Stomach (tissue), 9 donors: ENCODE data around the gene CAPN9. TPM values are rescaled to one million over a fixed set of nuclear protein-coding genes. Genes with fewer than 3 reads are reported as not detected.

Source experiments
- DNase-seq, 2 donors: peaks; one replicate each; pipeline versions ENCODE4 v3.0.0 to v3.0.0-alpha.2; 2013 to 2019
- H3K27ac ChIP-seq, 5 donors: fragments of 200-600 bp in 4 of 5; sonication (generic) in 4 of 5; one replicate each; pipeline ENCODE4 v1.5.1; 2013 to 2019; ENCODE audit warnings: mild to moderate bottlenecking in 1 of 5, moderate library complexity in 1 of 5
- H3K27me3 ChIP-seq, 3 donors: fragments of 200-600 bp; sonication (generic); one replicate each; pipeline ENCODE4 v1.5.1; 2017 to 2019; ENCODE audit warnings: mixed run types in 1 of 3
- H3K36me3 ChIP-seq, 4 donors: fragments of 200-600 bp; sonication (generic); 1 replicate in 3 of 4; 2 replicates in 1 of 4; pipeline ENCODE4 v1.5.1; 2016 to 2019
- H3K4me1 ChIP-seq, 4 donors: fragments of 200-600 bp; sonication (generic); one replicate each; pipeline ENCODE4 v1.5.1; 2016 to 2019
- H3K4me3 ChIP-seq, 4 donors: fragments of 200-600 bp; sonication (generic) in 3 of 4; one replicate each; pipeline ENCODE4 v1.5.1; 2016 to 2019; ENCODE audit warnings: mild to moderate bottlenecking in 1 of 4
- H3K9me3 ChIP-seq, 4 donors: fragments of 200-600 bp; sonication (generic); one replicate each; pipeline ENCODE4 v1.5.1; 2016 to 2019
- CTCF ChIP-seq, 7 experiments: fragments of 450-650 bp in 4 of 7; fragments of 200-600 bp in 3 of 7; sonication (generic) in 3 of 7; IDR thresholded peaks; one replicate each; pipeline ENCODE4 v1.5.1; 2016 to 2019; ENCODE audit warnings: antibody characterized with exemption in 7 of 7, control low read depth in 2 of 7, mild to moderate bottlenecking in 1 of 7
- EP300 ChIP-seq: sonication (generic); formaldehyde crosslinking; IDR thresholded peaks from one replicate; pipeline ENCODE4 v1.6.1; 2017; ENCODE audit warnings: antibody characterized with exemption
- POLR2A ChIP-seq, 4 donors: fragments of 450-650 bp; IDR thresholded peaks; one replicate each; pipeline ENCODE4 v1.6.1; 2016; ENCODE audit warnings: antibody characterized with exemption in 4 of 4, control low read depth in 2 of 4, mild to moderate bottlenecking in 1 of 4, moderate library complexity in 1 of 4
- POLR2AphosphoS5 ChIP-seq, 3 donors: sonication (generic); formaldehyde crosslinking; IDR thresholded peaks; one replicate each; pipeline ENCODE4 v1.6.1; 2016; ENCODE audit warnings: antibody characterized with exemption in 3 of 3
- WGBS, 5 donors: extraction: QIAGEN DNeasy Blood & Tissue Kit in 3 of 5; methylation state at CpG; one replicate each; pipeline versions ENCODE4 v1.1.5 to v1.1.7; 2013 to 2018; 5-methylcytosine and 5-hydroxymethylcytosine counted together
- intact Hi-C: fragments of 100-400 bp; cut with DNase I; formaldehyde crosslinking; loops from one replicate; pipeline ENCODE4 v1.15.1; 2023; ENCODE audit warnings: low total_unique reads
- polyA plus RNA-seq, 3 donors: library from polyadenylated mRNA; stranded (reverse); fragments of 200-250 nt; gene quantifications; one replicate each; pipeline ENCODE4 v1.2.3, GENCODE V29; 2013
- total RNA-seq, 5 donors: library from RNA; depleted of rRNA; stranded (reverse); fragments of >200 nt; gene quantifications; one replicate each; pipeline versions ENCODE4 v1.1.0 to v1.2.3, GENCODE V29; 2014 to 2016
- donor health status: healthy with polysubstance abuse.
- donor health status: Bipolar disorder and iron deficiency.
- donor health status: healthy.

CAPN9 gene
- total and polyA plus RNA-seq, 8 donors = 2.6 to 68.3 (median 46.7) TPM

DNA sequence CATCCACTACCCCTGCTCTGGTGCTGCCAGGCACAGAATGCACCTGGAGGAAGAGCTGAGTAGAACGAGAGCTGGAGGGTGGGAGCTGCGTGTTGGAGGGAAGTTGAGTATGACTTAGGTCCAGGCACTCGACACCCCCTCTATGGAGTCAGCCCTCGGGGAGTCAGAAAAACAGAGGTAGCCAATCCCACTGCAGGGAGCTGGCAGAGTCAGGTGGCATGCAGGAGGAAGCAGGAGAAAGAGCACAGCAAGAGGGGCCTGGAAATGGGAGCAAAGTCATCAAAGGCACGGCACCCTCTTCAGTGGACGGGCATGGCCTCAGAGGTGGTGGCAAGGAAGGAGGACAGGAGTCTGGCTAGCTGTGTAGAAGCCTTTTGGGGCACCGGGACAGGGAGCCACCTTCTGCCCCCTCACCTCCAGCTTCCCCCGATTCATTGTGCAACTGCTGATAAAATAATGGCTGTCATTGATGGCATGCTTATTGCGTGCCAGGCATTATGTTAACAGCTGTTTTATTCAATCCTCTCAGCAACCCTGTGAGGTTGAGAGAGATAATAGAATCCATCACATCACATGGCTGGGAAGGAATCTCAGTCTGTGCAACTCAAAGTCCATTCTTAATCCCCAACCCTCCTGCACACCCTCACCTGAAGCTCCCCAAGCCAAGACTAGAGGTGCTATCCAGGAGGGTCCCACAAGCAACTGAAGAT, 79.1 kb downstream of the CAPN9 start:
- WGBS, 5 donors = 82 to 89% (median 86%) methylated on average over 9 of the region's 9 CpGs
- H3K27ac ChIP-seq = peak overlapping the region; percentile 83 to 89 (median 85)
- DNase-seq = no peak
- H3K36me3 ChIP-seq = no peaks in the 10 kb centered on the region
- H3K27me3 ChIP-seq = no peaks in the 10 kb centered on the region
- intact Hi-C loops = no loop called here
- H3K4me1 ChIP-seq = peaks cover 29 to 59% (median 43%) of the 10 kb centered on the region in 4 donors
- H3K9me3 ChIP-seq = no peaks in the 10 kb centered on the region
- H3K4me3 ChIP-seq = no peak overlapping the region
- TF ChIP-seq POLR2AphosphoS5 (IDR thresholded peaks at IDR 0.05) = no peak
- no peak for TF ChIP-seq CTCF (IDR thresholded peaks at IDR 0.05)
- no peak for TF ChIP-seq POLR2A (IDR thresholded peaks at IDR 0.05)
- TF ChIP-seq EP300 = no peak

- Histone ChIP-seq H3K4me3 (no peak overlapping the region), H3K4me1 (peaks cover 29 to 59% (median 46%) of the 10 kb centered on the region in 4 donors), H3K36me3 (no peaks in the 10 kb centered on the region), H3K9me3 (no peaks in the 10 kb centered on the region), H3K27me3 (no peaks in the 10 kb centered on the region), H3K27ac (peak overlapping the region in 3 of 5 donors; percentile 83 to 89 (median 85))
- WGBS, 5 donors = 71 to 82% (median 78%) methylated on average over 7 of the region's 7 CpGs
- peak in 1 of 2 donors; percentile 47 for DNase-seq
- intact Hi-C loops = no loop called here
- no peak for TF ChIP-seq EP300
These were observed 80.0 kb downstream of the CAPN9 start for GRCh38 chr1:230827081-230827681.

- no peaks in the 10 kb centered on the region for H3K9me3 ChIP-seq
- TF ChIP-seq CTCF (IDR thresholded peaks at IDR 0.05) = no peak
- no peak overlapping the region for H3K4me3 ChIP-seq
- H3K36me3 ChIP-seq = no peaks in the 10 kb centered on the region
- no peaks in the 10 kb centered on the region for H3K27me3 ChIP-seq
- WGBS, 5 donors = 66 to 84% (median 74%) methylated on average over 5 of the region's 5 CpGs
- no peak for DNase-seq
- peaks cover 29 to 62% (median 44%) of the 10 kb centered on the region in 4 donors for H3K4me1 ChIP-seq
- H3K27ac ChIP-seq = peak overlapping the region in 2 of 5 donors; percentile 28 to 89
- intact Hi-C loops = no loop called here
These were observed 80.6 kb downstream of the CAPN9 start for GRCh38 chr1:230827801-230828200.

DNA sequence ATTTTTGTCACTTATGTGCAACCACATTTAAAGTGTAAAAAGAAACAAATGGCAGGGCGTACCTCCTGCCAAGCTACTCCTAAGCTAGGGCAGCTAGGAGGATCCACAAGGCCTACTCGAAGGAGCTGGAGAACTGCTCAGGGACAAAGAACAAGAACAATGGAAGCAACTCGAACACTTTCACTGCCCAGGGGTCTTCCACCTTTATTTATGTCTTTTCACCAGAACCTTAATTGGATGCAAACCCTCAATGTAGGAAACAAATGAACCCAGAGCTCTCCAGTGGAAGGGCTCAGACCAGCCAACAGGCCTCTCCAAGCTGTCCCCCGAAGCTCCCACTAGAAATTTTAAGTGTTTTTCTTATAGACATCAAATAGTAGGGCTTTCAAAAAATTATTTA, 81.2 kb downstream of the CAPN9 start:
- Histone ChIP-seq H3K9me3 (no peaks in the 10 kb centered on the region), H3K4me1 (peaks cover 25 to 58% (median 40%) of the 10 kb centered on the region in 4 donors), H3K27ac (peak overlapping the region in 1 of 5 donors; percentile 89), H3K27me3 (no peaks in the 10 kb centered on the region), H3K36me3 (no peaks in the 10 kb centered on the region), H3K4me3 (no peak overlapping the region)
- no peak for DNase-seq
- 81 to 94% (median 91%) methylated on average over 4 of the region's 4 CpGs for WGBS, 5 donors
- TF ChIP-seq CTCF (IDR thresholded peaks at IDR 0.05) (no peak), POLR2AphosphoS5 (IDR thresholded peaks at IDR 0.05) (no peak), POLR2A (IDR thresholded peaks at IDR 0.05) (no peak), EP300 (no peak)
- intact Hi-C loops = no loop called here

DNA sequence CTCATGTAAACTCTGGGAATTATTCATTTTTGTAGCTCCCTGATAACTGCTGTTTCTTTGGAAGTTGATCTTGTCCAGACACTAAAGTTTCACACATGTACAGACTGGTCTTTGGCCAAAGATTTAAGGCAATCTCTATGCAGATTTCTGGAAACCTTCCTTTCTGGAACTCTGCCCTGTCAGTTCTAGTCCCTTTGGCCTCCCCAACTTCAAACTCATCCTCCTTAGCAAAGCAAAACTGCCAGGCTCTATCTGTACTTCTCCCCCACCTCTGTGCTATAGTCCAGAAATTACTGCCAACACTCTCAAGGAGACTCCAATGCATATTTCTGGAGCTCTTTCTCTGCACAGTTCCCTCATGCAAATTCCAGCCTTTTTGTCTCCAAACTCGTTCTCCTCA, 84.6 kb downstream of the CAPN9 start:
- no peak overlapping the region for H3K4me3 ChIP-seq
- no peaks in the 10 kb centered on the region for H3K27me3 ChIP-seq
- no peaks in the 10 kb centered on the region for H3K9me3 ChIP-seq
- H3K4me1 ChIP-seq = peaks cover 0 to 25% (median 13%) of the 10 kb centered on the region in 4 donors
- TF ChIP-seq POLR2AphosphoS5 (IDR thresholded peaks at IDR 0.05) = no peak
- no peak for TF ChIP-seq EP300
- no peak for TF ChIP-seq CTCF (IDR thresholded peaks at IDR 0.05)
- TF ChIP-seq POLR2A (IDR thresholded peaks at IDR 0.05) = no peak
- WGBS, 5 donors = 44 to 75% (median 54%) methylated on average over 1 of the region's 1 CpG
- peak in 1 of 2 donors; percentile 63 for DNase-seq
- intact Hi-C loops = no loop called here
- no peak overlapping the region for H3K27ac ChIP-seq
- H3K36me3 ChIP-seq = peaks cover 0 to 1% (median under 1%) of the 10 kb centered on the region in 4 donors
